K562 (cell line): ENCODE data around the gene CBX4. TPM values are rescaled to one million over a fixed set of nuclear protein-coding genes. Genes with fewer than 3 reads are reported as not detected.
A peak's percentile ranks its signal among the peaks of the same experiment; 100 is the strongest.

ENCODE experiments used
- BCLAF1 ChIP-seq, 2 experiments: fragments of 450-650 bp in 1 of 2; IDR thresholded peaks; 2 replicates each; pipeline ENCODE4 v1.6.1; 2011 to 2017; ENCODE audit warnings: low read depth in 2 of 2, antibody characterized with exemption in 1 of 2, borderline replicate concordance in 1 of 2, low read length in 1 of 2, mild to moderate bottlenecking in 1 of 2, mixed read lengths in 1 of 2; ENCODE audit not compliant: control insufficient read depth in 1 of 2
- DLX4 ChIP-seq: fragments of 250-450 bp; sonication (Bioruptor Pico); IDR thresholded peaks from 2 replicates; pipeline ENCODE4 v1.6.1; 2021; ENCODE audit warnings: mild to moderate bottlenecking
- ETV1 ChIP-seq: fragments of 450-650 bp; conservative IDR thresholded peaks from 2 replicates; pipeline ENCODE4 v1.6.1; 2016; ENCODE audit warnings: missing genetic modification characterization, control low read depth, low read depth, missing compliant biosample characterization
- FOXP4 ChIP-seq: sonication (generic); formaldehyde crosslinking; IDR thresholded peaks from 2 replicates; pipeline ENCODE4 v1.8.0; 2022; ENCODE audit warnings: mild to moderate bottlenecking, missing genetic modification reagents, borderline replicate concordance
- HMG20B ChIP-seq: fragments of 250-450 bp; sonication (Bioruptor Pico); IDR thresholded peaks from 2 replicates; pipeline ENCODE4 v1.5.0; 2021; ENCODE audit warnings: mild to moderate bottlenecking
- KLF6 ChIP-seq: fragments of 250-450 bp; sonication (Bioruptor Pico); IDR thresholded peaks from 2 replicates; pipeline ENCODE4 v1.4.0; 2020; ENCODE audit warnings: mild to moderate bottlenecking, moderate library complexity, borderline replicate concordance
- NFIC ChIP-seq: fragments of 450-650 bp; IDR thresholded peaks from 2 replicates; pipeline ENCODE4 v1.6.1; 2017; ENCODE audit warnings: mild to moderate bottlenecking, inconsistent platforms
- POLR3A ChIP-seq: IDR thresholded peaks from 2 replicates; pipeline ENCODE4 v1.6.1; 2011; ENCODE audit warnings: borderline replicate concordance, mild to moderate bottlenecking, moderate library complexity; ENCODE audit not compliant: insufficient read length, insufficient read depth; ENCODE audit errors: extremely low read depth
- PURB ChIP-seq: sonication (generic); formaldehyde crosslinking; IDR thresholded peaks from 2 replicates; pipeline ENCODE4 v1.9.0; 2021; ENCODE audit warnings: low read depth, mild to moderate bottlenecking, missing genetic modification reagents
- RNF2 ChIP-seq: sonication (generic); IDR thresholded peaks from 2 replicates; pipeline ENCODE4 v1.6.1; 2016
- SOX6 ChIP-seq: fragments of 450-650 bp; IDR thresholded peaks from 2 replicates; pipeline ENCODE4 v1.6.1; 2014; ENCODE audit warnings: mild to moderate bottlenecking
- THRB ChIP-seq: fragments of 450-650 bp; formaldehyde crosslinking; conservative IDR thresholded peaks from 2 replicates; pipeline ENCODE4 v1.4.0; 2022; ENCODE audit warnings: mild to moderate bottlenecking, missing genetic modification characterization
- ZBTB34 ChIP-seq: fragments of 250-450 bp; sonication (Bioruptor Pico); IDR thresholded peaks from 2 replicates; pipeline ENCODE4 v1.8.0; 2021; ENCODE audit warnings: mild to moderate bottlenecking, moderate library complexity
- ZMIZ1 ChIP-seq, 2 experiments: fragments of 150-350 bp in 1 of 2; IDR thresholded peaks; 2 replicates each; pipeline ENCODE4 v1.6.1; 2012 to 2016; ENCODE audit warnings: low read depth in 2 of 2, low read length in 2 of 2, mild to moderate bottlenecking in 1 of 2, moderate library complexity in 1 of 2
- polyA plus RNA-seq, 8 experiments: library from polyadenylated mRNA; depleted of rRNA in 4 of 8; stranded (reverse) in 5 of 8; unstranded in 3 of 8; fragments of >200 nt; fragmentation: Nextera tagmentation in 2 of 8; fragmentation: Illumina TruSeq in 1 of 8; extraction: Ambion mirVana in 2 of 8; extraction: Trizol in 1 of 8; gene quantifications; 2 replicates each; pipeline versions ENCODE4 v1.2.1 to v1.2.3, GENCODE V29; 2011 to 2014; ENCODE audit warnings: inconsistent platforms in 1 of 8, missing spikeins in 1 of 8
- total RNA-seq, 7 experiments: library from RNA; depleted of rRNA in 6 of 7; stranded (reverse); fragments of >200 nt in 6 of 7; fragmentation: Illumina TruSeq in 2 of 7; extraction: Trizol in 2 of 7; gene quantifications; 2 replicates each; pipeline versions ENCODE4 v1.2.1 to v1.2.3, GENCODE V29; 2011 to 2021; ENCODE audit warnings: low replicate concordance in 1 of 7

The CBX4 gene
- total and polyA plus RNA-seq, 9 of the 15 experiments (the other 6 are each of a cell fraction or from before 2014, with no cell fraction given) = 0.98 to 50.5 (median 10.0) TPM

GRCh38 chr17:79826204-79826680 is 13.0 kb downstream of the CBX4 start (continued):
- no peak for TF ChIP-seq ZBTB34 (CRISPR knock-in tag)
- TF ChIP-seq NFIC = peak; percentile 51; the same call in 1 of the 2 replicates
- no peak for TF ChIP-seq BCLAF1 (IDR thresholded peaks at IDR 0.05; ENCODE audit: borderline replicate concordance in 1 of 2, control insufficient read depth in 1 of 2, low read depth in 2 of 2, low read length in 1 of 2)
- 0 out of 2 replicates have a peak, but pooled peaks have one; percentile 42 for TF ChIP-seq SOX6
- TF ChIP-seq HMG20B (CRISPR knock-in tag) = no peak
- 0 out of 4 replicates have a peak, but pooled peaks of 1 of the 2 experiments have one; percentile 40 for TF ChIP-seq ZMIZ1 (IDR thresholded peaks at IDR 0.05; ENCODE audit: low read depth in 2 of 2, low read length in 2 of 2)
- no peak for TF ChIP-seq PURB
- peak; percentile 26; the same call in 1 of the 2 replicates for TF ChIP-seq KLF6 (CRISPR knock-in tag)
- peak; percentile 97 for TF ChIP-seq ETV1 (tag)
- TF ChIP-seq RNF2 = peak; percentile 70; the same call in 1 of the 2 replicates
- 0 out of 2 replicates have a peak, but pooled peaks have one; percentile 49 for TF ChIP-seq THRB
- TF ChIP-seq DLX4 (CRISPR knock-in tag) = no peak
- no peak for TF ChIP-seq POLR3A
- no peak for TF ChIP-seq FOXP4
